Prostate gland (tissue), 2 donors: Measurements from ENCODE around the gene EDNRA. TPM values are rescaled to one million over a fixed set of nuclear protein-coding genes. Genes with fewer than 3 reads are reported as not detected.

ENCODE experiments used
- DNase-seq: peaks from one replicate; pipeline ENCODE4 v3.0.0-alpha.2; 2019; ENCODE audit warnings: low spot score
- H3K27ac ChIP-seq, 2 donors: fragments of 200-600 bp; sonication (generic); 2 replicates each; pipeline ENCODE4 v1.5.1; 2017 to 2019
- H3K27me3 ChIP-seq: fragments of 200-600 bp; sonication (generic); replicated peaks from 2 replicates; pipeline ENCODE4 v1.5.1; 2019; ENCODE audit not compliant: insufficient read depth
- H3K36me3 ChIP-seq, 2 donors: fragments of 200-600 bp; sonication (generic); 1 replicate in 1 of 2; 2 replicates in 1 of 2; pipeline versions ENCODE4 v1.5.1 to v1.8.1; 2017 to 2019
- H3K4me1 ChIP-seq: fragments of 200-600 bp; sonication (generic); replicated peaks from 2 replicates; pipeline ENCODE4 v1.5.1; 2019
- H3K4me3 ChIP-seq, 2 donors: fragments of 200-600 bp; sonication (generic); 2 replicates each; pipeline ENCODE4 v1.5.1; 2017 to 2019
- H3K9me3 ChIP-seq: fragments of 200-600 bp; sonication (generic); 2 replicates; pipeline ENCODE4 v1.5.1; 2017
- POLR2A ChIP-seq: fragments of 450-650 bp; IDR thresholded peaks from one replicate; pipeline ENCODE4 v1.6.1; 2016; ENCODE audit warnings: antibody characterized with exemption, mild to moderate bottlenecking
- POLR2AphosphoS5 ChIP-seq: sonication (generic); formaldehyde crosslinking; IDR thresholded peaks from one replicate; pipeline ENCODE4 v1.6.1; 2017; ENCODE audit warnings: antibody characterized with exemption
- WGBS: methylation state at CpG from one replicate; pipeline ENCODE4 v1.1.5; 2018; 5-methylcytosine and 5-hydroxymethylcytosine counted together
- intact Hi-C: fragments of 100-400 bp; cut with DNase I; formaldehyde crosslinking; loops from one replicate; pipeline ENCODE4 v1.14.2; 2022
- total RNA-seq, 2 donors: library from RNA; depleted of rRNA; stranded (reverse); fragments of >200 nt; gene quantifications; one replicate each; pipeline ENCODE4 v1.1.0, GENCODE V29; 2016
- TF ChIP-seq, protein P1 (sequence below), 4 experiments: fragments of 200-600 bp in 2 of 4; fragments of 450-650 bp in 2 of 4; sonication (generic) in 2 of 4; IDR thresholded peaks; 1 replicate in 3 of 4; 2 replicates in 1 of 4; pipeline ENCODE4 v1.5.1; 2016 to 2019; ENCODE audit warnings: antibody characterized with exemption in 4 of 4, mild to moderate bottlenecking in 2 of 4, moderate library complexity in 2 of 4

The EDNRA gene
- total RNA-seq, 2 donors from 2014 or later = 17.8 to 27.3 TPM

DNA sequence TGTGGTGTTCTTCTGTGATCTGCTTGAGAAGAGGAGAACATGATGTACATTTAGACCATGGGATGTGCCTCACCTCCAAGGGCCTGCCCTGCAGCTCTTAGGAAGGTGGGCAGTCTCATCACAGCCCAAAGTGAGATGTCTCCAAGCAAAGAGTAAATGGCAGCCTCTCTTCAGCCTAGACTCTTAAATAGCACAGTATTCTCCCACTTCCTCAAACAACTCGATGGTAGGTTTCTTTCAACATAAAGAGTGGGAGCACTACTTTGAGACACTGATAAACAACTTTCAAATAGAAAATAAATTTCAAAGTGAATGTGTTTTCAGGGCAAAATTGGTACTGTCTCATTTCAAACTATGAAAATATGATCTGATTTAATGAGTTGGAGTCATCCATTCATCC is 35.2 kb downstream of the EDNRA start:
- DNase-seq = no peak
- Histone ChIP-seq H3K27me3 (no peaks in the 10 kb centered on the region), H3K9me3 (no peaks in the 10 kb centered on the region), H3K4me1 (no peaks in the 10 kb centered on the region), H3K36me3 (no peaks in the 10 kb centered on the region), H3K27ac (no peak overlapping the region), H3K4me3 (no peak overlapping the region)
- intact Hi-C loops = loop anchor here (5.0 kb wide), 2 partner anchors 34 to 354 kb away; partner anchors contain the start of gene EDNRA
- 75% methylated on average over 1 of the region's 1 CpG for WGBS
- no peak for TF ChIP-seq POLR2AphosphoS5
- TF ChIP-seq POLR2A = no peak
- TF ChIP-seq, protein P1, sequence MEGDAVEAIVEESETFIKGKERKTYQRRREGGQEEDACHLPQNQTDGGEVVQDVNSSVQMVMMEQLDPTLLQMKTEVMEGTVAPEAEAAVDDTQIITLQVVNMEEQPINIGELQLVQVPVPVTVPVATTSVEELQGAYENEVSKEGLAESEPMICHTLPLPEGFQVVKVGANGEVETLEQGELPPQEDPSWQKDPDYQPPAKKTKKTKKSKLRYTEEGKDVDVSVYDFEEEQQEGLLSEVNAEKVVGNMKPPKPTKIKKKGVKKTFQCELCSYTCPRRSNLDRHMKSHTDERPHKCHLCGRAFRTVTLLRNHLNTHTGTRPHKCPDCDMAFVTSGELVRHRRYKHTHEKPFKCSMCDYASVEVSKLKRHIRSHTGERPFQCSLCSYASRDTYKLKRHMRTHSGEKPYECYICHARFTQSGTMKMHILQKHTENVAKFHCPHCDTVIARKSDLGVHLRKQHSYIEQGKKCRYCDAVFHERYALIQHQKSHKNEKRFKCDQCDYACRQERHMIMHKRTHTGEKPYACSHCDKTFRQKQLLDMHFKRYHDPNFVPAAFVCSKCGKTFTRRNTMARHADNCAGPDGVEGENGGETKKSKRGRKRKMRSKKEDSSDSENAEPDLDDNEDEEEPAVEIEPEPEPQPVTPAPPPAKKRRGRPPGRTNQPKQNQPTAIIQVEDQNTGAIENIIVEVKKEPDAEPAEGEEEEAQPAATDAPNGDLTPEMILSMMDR (IDR thresholded peaks at IDR 0.05) = no peak

DNA sequence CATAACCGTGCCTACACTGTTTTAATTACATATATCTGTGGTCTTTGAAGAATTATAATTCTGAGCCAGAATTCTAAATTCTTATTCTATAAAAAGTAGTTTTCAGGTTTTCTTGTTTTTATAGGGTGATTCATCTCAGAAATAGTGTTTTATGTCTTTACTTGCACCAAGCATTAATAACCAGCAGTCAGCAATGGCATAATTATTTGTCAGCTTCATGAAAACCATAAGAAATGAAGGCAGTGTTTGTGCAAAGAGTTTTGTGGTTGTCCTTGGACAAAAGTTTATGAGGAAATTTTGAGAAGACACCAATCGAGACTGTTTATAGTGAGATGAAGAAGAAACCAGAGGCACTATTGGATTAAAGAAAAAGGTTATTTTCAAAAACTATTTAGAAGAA is 37.2 kb downstream of the EDNRA start:
- H3K9me3 ChIP-seq = no peaks in the 10 kb centered on the region
- DNase-seq = no peak
- TF ChIP-seq POLR2A (no peak), POLR2AphosphoS5 (no peak)
- TF ChIP-seq, protein P1 (IDR thresholded peaks at IDR 0.05) = no peak
- H3K4me3 ChIP-seq = no peak overlapping the region
- intact Hi-C loops = loop anchor here (5.0 kb wide), 2 partner anchors 36 to 356 kb away; partner anchors contain the start of gene EDNRA
- H3K4me1 ChIP-seq = no peaks in the 10 kb centered on the region
- no peaks in the 10 kb centered on the region for H3K27me3 ChIP-seq
- H3K36me3 ChIP-seq = no peaks in the 10 kb centered on the region
- H3K27ac ChIP-seq = no peak overlapping the region
- WGBS = 49% methylated on average over 2 of the region's 2 CpGs

DNA sequence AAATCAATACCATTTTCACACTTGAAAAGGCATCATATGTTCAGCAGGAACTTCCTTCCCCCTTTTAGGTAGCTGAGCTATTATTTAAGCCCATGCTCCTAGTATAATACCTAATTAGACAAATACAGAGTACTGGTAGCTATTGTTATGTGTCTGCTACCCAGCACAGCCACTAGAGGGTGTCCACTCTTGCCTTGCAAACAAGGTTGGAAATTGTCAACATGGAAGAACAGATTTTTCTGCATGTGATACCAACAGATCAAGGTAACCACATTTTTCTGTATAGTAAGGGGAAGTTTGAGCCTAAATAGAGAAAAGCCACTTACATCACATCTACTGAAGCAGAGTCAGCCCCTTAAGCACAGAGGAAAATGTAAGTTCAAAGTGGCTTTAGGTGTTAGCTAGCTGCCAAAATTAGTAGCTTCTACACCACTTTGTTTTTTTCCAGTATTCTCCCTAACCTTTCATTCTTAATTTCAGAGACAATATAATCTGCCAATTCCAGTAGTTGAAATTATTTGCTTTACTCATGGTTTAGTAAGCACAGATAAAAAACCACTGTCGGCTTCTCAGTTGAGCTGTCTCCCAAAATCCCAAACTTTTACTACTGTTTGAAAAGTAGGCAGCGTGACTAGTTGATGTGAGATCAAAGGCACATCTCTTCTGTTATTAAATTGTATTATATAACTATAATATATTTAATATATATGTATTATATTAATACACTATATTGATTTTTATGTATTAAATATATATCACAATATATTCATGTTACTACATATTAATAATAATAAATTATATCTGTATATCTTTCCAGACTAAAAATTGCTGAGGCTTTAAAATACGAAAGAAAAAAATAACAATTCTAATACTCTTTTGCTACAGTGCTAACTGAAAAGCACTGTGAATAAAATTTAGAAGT is 38.2 kb downstream of the EDNRA start:
- Histone ChIP-seq H3K9me3 (no peaks in the 10 kb centered on the region), H3K27me3 (no peaks in the 10 kb centered on the region), H3K4me3 (no peak overlapping the region), H3K4me1 (no peaks in the 10 kb centered on the region), H3K36me3 (no peaks in the 10 kb centered on the region), H3K27ac (no peak overlapping the region)
- peak; percentile 53 for DNase-seq
- intact Hi-C loops = loop anchor here (5.0 kb wide), 2 partner anchors 37 to 357 kb away; partner anchors contain the start of gene EDNRA
- WGBS = 70% methylated on average over 3 of the region's 3 CpGs
- TF ChIP-seq POLR2A (no peak), POLR2AphosphoS5 (peak; percentile 49)
- TF ChIP-seq, protein P1 (IDR thresholded peaks at IDR 0.05) = peak in 3 of 4 experiments; percentile 64 to 72 (median 67)

DNA sequence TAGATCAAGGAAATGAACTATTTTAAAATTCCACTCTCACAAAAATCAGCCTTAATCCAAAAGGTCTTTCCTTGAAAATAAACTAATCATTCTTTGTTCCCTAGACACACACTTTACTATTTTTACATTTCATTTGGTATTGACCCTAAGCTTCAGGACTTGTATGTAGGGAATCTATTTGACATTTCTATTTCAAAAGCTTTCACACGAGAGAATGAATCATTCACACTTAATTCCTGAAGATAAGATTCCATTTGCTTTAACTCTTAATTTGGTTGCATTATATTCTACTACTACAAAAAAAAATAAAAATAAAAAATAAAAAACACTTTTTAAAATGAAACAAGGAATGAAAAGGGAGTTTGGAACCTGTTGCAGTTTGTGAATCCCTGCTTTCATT is 43.7 kb downstream of the EDNRA start:
- TF ChIP-seq, protein P1 (IDR thresholded peaks at IDR 0.05) = no peak
- TF ChIP-seq POLR2AphosphoS5 (no peak), POLR2A (no peak)
- H3K9me3 ChIP-seq = no peaks in the 10 kb centered on the region
- intact Hi-C loops = loop anchor here (10.0 kb wide), 1 partner anchor 300 kb away; no protein-coding TSS in a partner anchor
- 4% methylated on average over 1 of the region's 1 CpG for WGBS
- H3K36me3 ChIP-seq = no peaks in the 10 kb centered on the region
- no peak overlapping the region for H3K4me3 ChIP-seq
- peak overlapping the region; percentile 11 to 47 for H3K27ac ChIP-seq
- H3K4me1 ChIP-seq = no peaks in the 10 kb centered on the region
- no peaks in the 10 kb centered on the region for H3K27me3 ChIP-seq
- DNase-seq = no peak
